ENCODE results near the gene HYAL3. TPM values are rescaled to one million over a fixed set of nuclear protein-coding genes. Genes with fewer than 3 reads are reported as not detected.

HYAL3 gene
- total and polyA plus RNA-seq, 10 of the 15 experiments (the other 5 are each of a cell fraction or from before 2014, with no cell fraction given) = 0.37 to 4.2 (median 2.8) TPM

DNA sequence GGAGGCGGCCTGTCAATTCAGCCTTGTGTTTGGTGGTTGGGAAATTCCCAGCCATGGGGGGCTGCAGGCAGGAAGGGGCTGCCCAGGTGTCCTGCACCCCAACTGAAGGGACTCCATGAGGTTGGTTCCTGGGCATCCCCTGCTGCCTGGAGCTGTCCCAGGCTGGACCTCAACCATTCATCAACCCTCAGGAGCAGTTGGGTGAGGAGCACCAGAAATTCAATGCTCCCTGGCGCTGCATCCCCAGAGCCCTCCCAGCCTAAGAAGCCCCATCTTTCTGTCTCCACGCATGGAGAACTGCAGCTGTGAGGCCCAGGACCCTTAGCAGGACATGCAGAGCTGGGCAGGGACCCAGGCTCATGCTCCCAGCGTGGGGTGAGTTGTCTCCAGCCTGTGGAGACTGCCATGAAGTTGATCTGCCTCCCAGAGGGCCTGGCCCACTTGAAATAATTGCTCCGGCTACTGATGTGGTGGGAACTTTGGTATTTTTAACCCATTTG lies 38.2 kb downstream of the HYAL3 start:
- peaks cover 12 to 22% of the 10 kb centered on the region in 2 experiments; a peak in 3 of 4 replicates for H3K36me3 ChIP-seq (ENCODE audit: control insufficient read depth in 2 of 2, insufficient read depth in 2 of 2, low read length in 1 of 2)
- intact Hi-C loops (cut with micrococcal nuclease; ENCODE audit: unreplicated experiment) = no loop called here
- ATAC-seq (no peak), DNase-seq (ENCODE audit: low read depth, low spot score) (no peak), FAIRE-seq (no peak)
- TF ChIP-seq, protein P1, sequence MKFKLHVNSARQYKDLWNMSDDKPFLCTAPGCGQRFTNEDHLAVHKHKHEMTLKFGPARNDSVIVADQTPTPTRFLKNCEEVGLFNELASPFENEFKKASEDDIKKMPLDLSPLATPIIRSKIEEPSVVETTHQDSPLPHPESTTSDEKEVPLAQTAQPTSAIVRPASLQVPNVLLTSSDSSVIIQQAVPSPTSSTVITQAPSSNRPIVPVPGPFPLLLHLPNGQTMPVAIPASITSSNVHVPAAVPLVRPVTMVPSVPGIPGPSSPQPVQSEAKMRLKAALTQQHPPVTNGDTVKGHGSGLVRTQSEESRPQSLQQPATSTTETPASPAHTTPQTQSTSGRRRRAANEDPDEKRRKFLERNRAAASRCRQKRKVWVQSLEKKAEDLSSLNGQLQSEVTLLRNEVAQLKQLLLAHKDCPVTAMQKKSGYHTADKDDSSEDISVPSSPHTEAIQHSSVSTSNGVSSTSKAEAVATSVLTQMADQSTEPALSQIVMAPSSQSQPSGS (IDR thresholded peaks at IDR 0.05; ENCODE audit: low read length) = no peak
- no peak for TF ChIP-seq BRCA1 (IDR thresholded peaks at IDR 0.05; ENCODE audit: low read depth, low read length)
- no peak for TF ChIP-seq CHD4 (IDR thresholded peaks at IDR 0.05)
- TF ChIP-seq POLR2AphosphoS5 (IDR thresholded peaks at IDR 0.05; ENCODE audit: low read length) = no peak; the same call in 1 of the 2 replicates
- no peak for TF ChIP-seq HDAC2 (IDR thresholded peaks at IDR 0.05)
- TF ChIP-seq NR2C1 (IDR thresholded peaks at IDR 0.05) = no peak
- TF ChIP-seq, protein P2, sequence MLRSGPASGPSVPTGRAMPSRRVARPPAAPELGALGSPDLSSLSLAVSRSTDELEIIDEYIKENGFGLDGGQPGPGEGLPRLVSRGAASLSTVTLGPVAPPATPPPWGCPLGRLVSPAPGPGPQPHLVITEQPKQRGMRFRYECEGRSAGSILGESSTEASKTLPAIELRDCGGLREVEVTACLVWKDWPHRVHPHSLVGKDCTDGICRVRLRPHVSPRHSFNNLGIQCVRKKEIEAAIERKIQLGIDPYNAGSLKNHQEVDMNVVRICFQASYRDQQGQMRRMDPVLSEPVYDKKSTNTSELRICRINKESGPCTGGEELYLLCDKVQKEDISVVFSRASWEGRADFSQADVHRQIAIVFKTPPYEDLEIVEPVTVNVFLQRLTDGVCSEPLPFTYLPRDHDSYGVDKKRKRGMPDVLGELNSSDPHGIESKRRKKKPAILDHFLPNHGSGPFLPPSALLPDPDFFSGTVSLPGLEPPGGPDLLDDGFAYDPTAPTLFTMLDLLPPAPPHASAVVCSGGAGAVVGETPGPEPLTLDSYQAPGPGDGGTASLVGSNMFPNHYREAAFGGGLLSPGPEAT (IDR thresholded peaks at IDR 0.05; ENCODE audit: low read depth) = no peak
- TF ChIP-seq, protein P3, sequence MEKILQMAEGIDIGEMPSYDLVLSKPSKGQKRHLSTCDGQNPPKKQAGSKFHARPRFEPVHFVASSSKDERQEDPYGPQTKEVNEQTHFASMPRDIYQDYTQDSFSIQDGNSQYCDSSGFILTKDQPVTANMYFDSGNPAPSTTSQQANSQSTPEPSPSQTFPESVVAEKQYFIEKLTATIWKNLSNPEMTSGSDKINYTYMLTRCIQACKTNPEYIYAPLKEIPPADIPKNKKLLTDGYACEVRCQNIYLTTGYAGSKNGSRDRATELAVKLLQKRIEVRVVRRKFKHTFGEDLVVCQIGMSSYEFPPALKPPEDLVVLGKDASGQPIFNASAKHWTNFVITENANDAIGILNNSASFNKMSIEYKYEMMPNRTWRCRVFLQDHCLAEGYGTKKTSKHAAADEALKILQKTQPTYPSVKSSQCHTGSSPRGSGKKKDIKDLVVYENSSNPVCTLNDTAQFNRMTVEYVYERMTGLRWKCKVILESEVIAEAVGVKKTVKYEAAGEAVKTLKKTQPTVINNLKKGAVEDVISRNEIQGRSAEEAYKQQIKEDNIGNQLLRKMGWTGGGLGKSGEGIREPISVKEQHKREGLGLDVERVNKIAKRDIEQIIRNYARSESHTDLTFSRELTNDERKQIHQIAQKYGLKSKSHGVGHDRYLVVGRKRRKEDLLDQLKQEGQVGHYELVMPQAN (conservative IDR thresholded peaks at IDR 0.05) = no peak
- TF ChIP-seq RELA (IDR thresholded peaks at IDR 0.05; ENCODE audit: borderline replicate concordance, partially characterized antibody) = peak; percentile 35
- TF ChIP-seq YY1 (IDR thresholded peaks at IDR 0.05; ENCODE audit: low read depth, low read length) = no peak
- no peak for TF ChIP-seq JUNB (IDR thresholded peaks at IDR 0.05)
- no peak for TF ChIP-seq NRF1 (conservative IDR thresholded peaks at IDR 0.05; ENCODE audit: low read depth, low read length)
- peak; percentile 55 for TF ChIP-seq RUNX3 (IDR thresholded peaks at IDR 0.05; ENCODE audit: low read length)
- peak; percentile 24; the same call in 1 of the 2 replicates for TF ChIP-seq IKZF1 (conservative IDR thresholded peaks at IDR 0.05)
- no peak for TF ChIP-seq KAT2A (conservative IDR thresholded peaks at IDR 0.05; ENCODE audit: control insufficient read depth, low read depth, low read length)
- no peak for TF ChIP-seq DPF2 (IDR thresholded peaks at IDR 0.05)
- TF ChIP-seq TARDBP (IDR thresholded peaks at IDR 0.05; ENCODE audit: borderline replicate concordance) = no peak
- TF ChIP-seq POU2F2 (IDR thresholded peaks at IDR 0.05; ENCODE audit: borderline replicate concordance, low read depth, low read length) = 0 out of 3 replicates have a peak, but pooled peaks have one; percentile 16
- TF ChIP-seq POLR2AphosphoS2 (IDR thresholded peaks at IDR 0.05; ENCODE audit: low read depth, low read length) = no peak
- TF ChIP-seq, protein P4, sequence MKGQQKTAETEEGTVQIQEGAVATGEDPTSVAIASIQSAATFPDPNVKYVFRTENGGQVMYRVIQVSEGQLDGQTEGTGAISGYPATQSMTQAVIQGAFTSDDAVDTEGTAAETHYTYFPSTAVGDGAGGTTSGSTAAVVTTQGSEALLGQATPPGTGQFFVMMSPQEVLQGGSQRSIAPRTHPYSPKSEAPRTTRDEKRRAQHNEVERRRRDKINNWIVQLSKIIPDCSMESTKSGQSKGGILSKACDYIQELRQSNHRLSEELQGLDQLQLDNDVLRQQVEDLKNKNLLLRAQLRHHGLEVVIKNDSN (IDR thresholded peaks at IDR 0.05; ENCODE audit: borderline replicate concordance, extremely low read length, insufficient read depth, low read depth, low read length) = no peak
- peak overlapping the region; percentile 72; the same call in 1 of the 2 replicates for H3K4me3 ChIP-seq
- H3K9me3 ChIP-seq (replicated peaks; ENCODE audit: control insufficient read depth, insufficient read depth, low read length) = peaks cover 13% of the 10 kb centered on the region; the same call in 1 of the 3 replicates
- no peak overlapping the region for H3K9ac ChIP-seq (ENCODE audit: control insufficient read depth, insufficient read depth, low read length)
- H3K27ac ChIP-seq (ENCODE audit: control insufficient read depth, insufficient read depth) = no peak overlapping the region
- H3K79me2 ChIP-seq (ENCODE audit: control insufficient read depth, insufficient read depth, low read length) = no peaks in the 10 kb centered on the region
- H3K27me3 ChIP-seq (replicated peaks in 1 of 2; ENCODE audit: control insufficient read depth in 2 of 2, insufficient read depth in 2 of 2, low read length in 1 of 2) = no peaks in the 10 kb centered on the region; a peak in 1 of 4 replicates
- ChIA-PET CTCF (interaction anchor here (1.5 to 7.9 kb wide), 8 partner anchors 8 to 66 kb away, joined by 5 to 44 read pairs (median 7); partner anchors contain the start of genes GNAI2, HYAL3, NAA80 and SEMA3B), RAD21 (ENCODE audit: unreplicated experiment) (interaction anchor here (0.8 to 2.2 kb wide), 3 partner anchors 9 to 35 kb away, joined by 3 to 18 read pairs (median 3); no protein-coding TSS in a partner anchor), POLR2A (interaction anchor here (1.2 to 1.9 kb wide), 2 partner anchors 18 to 24 kb away, joined by 4 to 7 read pairs; partner anchors contain the start of genes GNAI2 and LSMEM2), SMC1A (ENCODE audit: uncharacterized antibody, unreplicated experiment) (interaction anchor here (0.5 to 1.2 kb wide), 2 partner anchors 14 to 343 kb away, joined by 3 to 4 read pairs; no protein-coding TSS in a partner anchor)
- no peaks in the 10 kb centered on the region for H4K20me1 ChIP-seq (ENCODE audit: control insufficient read depth, insufficient read depth)
- no TSS peak for BruUV-seq (replicated peaks)
- in situ Hi-C loops (cut with MboI) = no loop called here
- H2AFZ ChIP-seq (ENCODE audit: control insufficient read depth, low read depth, low read length) = no peak overlapping the region
- WGBS (ENCODE audit: insufficient coverage, insufficient replicate concordance, low lambda C conversion rate, missing lambda C conversion rate) = 69% methylated on average over 5 of the region's 5 CpGs
- H3K4me2 ChIP-seq (ENCODE audit: control insufficient read depth, insufficient read depth) = peak overlapping the region; percentile 52
- H3K4me1 ChIP-seq (ENCODE audit: control insufficient read depth, insufficient read depth, low read length) = peaks cover 14% of the 10 kb centered on the region

Measured in GM12878 (cell line).